ENCODE results near the gene TNC.

DNA sequence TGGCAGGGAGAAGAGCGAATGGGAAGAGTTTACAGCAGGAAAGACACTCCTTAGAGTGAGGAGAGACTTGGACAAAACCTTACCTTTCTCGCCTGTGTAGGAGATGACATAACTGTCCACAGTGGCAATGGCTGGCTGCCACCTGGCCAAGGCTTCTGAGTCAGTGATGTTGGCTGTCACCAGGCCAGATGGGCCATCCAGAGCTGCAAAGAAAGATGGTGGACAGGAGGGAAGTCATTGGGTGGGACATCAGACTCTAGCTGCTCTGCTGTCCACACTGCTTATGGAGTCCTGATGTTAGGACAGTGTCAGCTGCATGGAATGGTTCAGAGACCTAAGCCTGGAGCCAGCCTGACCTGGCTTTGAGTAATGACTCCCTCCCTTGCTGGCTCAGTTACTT lies 79.8 kb downstream of the TNC start:
- TF ChIP-seq, protein P1, sequence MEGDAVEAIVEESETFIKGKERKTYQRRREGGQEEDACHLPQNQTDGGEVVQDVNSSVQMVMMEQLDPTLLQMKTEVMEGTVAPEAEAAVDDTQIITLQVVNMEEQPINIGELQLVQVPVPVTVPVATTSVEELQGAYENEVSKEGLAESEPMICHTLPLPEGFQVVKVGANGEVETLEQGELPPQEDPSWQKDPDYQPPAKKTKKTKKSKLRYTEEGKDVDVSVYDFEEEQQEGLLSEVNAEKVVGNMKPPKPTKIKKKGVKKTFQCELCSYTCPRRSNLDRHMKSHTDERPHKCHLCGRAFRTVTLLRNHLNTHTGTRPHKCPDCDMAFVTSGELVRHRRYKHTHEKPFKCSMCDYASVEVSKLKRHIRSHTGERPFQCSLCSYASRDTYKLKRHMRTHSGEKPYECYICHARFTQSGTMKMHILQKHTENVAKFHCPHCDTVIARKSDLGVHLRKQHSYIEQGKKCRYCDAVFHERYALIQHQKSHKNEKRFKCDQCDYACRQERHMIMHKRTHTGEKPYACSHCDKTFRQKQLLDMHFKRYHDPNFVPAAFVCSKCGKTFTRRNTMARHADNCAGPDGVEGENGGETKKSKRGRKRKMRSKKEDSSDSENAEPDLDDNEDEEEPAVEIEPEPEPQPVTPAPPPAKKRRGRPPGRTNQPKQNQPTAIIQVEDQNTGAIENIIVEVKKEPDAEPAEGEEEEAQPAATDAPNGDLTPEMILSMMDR (IDR thresholded peaks at IDR 0.05; ENCODE audit: poor library complexity): no peak
- TF ChIP-seq EZH2phosphoT487 (IDR thresholded peaks at IDR 0.05; ENCODE audit: low read depth, severe bottlenecking, unreplicated experiment) (no peak), EZH2 (IDR thresholded peaks at IDR 0.05; ENCODE audit: borderline replicate concordance) (no peak)
